Breast epithelium (tissue), 3 donors: ENCODE results near the gene SLC44A1.

Experiments used
- CTCF ChIP-seq, 3 donors: fragments of 450-650 bp; IDR thresholded peaks; one replicate each; pipeline ENCODE4 v1.5.1; 2016 to 2017; ENCODE audit warnings: antibody characterized with exemption in 3 of 3, mild to moderate bottlenecking in 3 of 3, moderate library complexity in 3 of 3
- POLR2A ChIP-seq: fragments of 450-650 bp; IDR thresholded peaks from one replicate; pipeline ENCODE4 v1.6.1; 2016; ENCODE audit warnings: antibody characterized with exemption, mild to moderate bottlenecking, moderate library complexity
- POLR2AphosphoS5 ChIP-seq, 3 donors: sonication (generic); formaldehyde crosslinking; IDR thresholded peaks; one replicate each; pipeline ENCODE4 v1.6.1; 2017; ENCODE audit warnings: antibody characterized with exemption in 3 of 3

- TF ChIP-seq CTCF (IDR thresholded peaks at IDR 0.05) (no peak), POLR2AphosphoS5 (IDR thresholded peaks at IDR 0.05) (no peak), POLR2A (no peak)
Observed at GRCh38 chr9:105223544-105224140, 20.8 kb upstream of the SLC44A1 start.
